ENCODE data around the gene AKR7A3. TPM values are rescaled to one million over a fixed set of nuclear protein-coding genes. Genes with fewer than 3 reads are reported as not detected.
"Not testable (repeated sequence)": the region's sequence is repeated elsewhere in the genome, so short reads cannot be mapped to it uniquely, and the experiment has no call there.

Gene AKR7A3
- total RNA-seq, 2 donors from 2014 or later, result 57.4 to 479 TPM

DNA sequence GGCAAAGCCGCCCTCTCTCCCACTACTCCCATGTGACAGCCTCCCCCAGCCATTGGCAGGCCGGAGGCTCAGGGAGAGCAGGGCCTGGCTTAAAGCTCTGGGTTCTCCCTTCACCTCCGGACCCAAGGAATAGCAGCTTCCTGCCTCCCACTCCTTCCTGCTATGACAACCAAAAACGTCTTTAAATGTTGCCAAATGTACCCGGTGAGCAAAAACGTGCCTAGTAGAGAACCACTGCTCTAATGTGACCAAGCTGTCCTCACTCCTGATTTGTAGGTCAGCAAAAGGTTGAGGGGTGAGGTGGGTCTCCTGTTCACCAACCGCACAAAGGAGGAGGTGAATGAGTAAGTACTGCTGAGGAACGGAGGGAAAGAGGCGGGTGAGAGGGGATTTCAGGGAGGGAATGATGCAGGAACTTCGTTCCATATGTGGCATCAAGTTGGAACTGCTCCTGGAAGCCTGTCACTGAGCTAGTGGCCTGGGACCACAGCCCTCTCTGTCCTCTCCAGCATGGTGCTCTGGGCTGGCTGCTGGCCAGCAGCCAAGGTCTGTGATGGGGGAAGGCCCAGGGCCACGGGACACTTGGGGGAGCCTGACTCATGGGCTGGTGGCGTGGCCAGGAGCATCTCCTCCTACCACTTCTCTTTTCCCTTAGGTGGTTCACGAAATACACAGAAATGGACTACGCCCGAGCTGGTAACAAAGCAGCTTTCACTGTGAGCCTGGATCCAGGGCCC is 31.2 kb downstream of the AKR7A3 start:
- Histone ChIP-seq H3K36me3 (replicated peaks in 1 of 2; ENCODE audit: insufficient read depth in 1 of 2, low read depth in 2 of 2) (peaks cover 3 to 24% of the 10 kb centered on the region in 2 donors), H3K27ac (no peak overlapping the region)
- ATAC-seq, result no peak

GRCh38 chr1:19256301-19256700 is 32.3 kb downstream of the AKR7A3 start:
- WGBS, 2 donors, result 87 to 94% methylated on average over 5 of the region's 5 CpGs
- H3K27me3 ChIP-seq, result not testable (repeated sequence)
- H3K36me3 ChIP-seq (replicated peaks in 1 of 2; ENCODE audit: insufficient read depth in 1 of 2, low read depth in 2 of 2), result peaks cover 3 to 24% of the 10 kb centered on the region in 2 donors

More for the DNA sequence above, 31.2 kb downstream of the AKR7A3 start:
- no peaks in the 10 kb centered on the region for H3K27me3 ChIP-seq
- intact Hi-C loops (cut with DNase I), result loop anchor here (10.0 kb wide), 1 partner anchor 47 kb away; no protein-coding TSS in a partner anchor
- H3K9me3 ChIP-seq, result no peaks in the 10 kb centered on the region
- peaks cover 21% of the 10 kb centered on the region for H3K4me1 ChIP-seq
- DNase-seq, result no peak
- no peak overlapping the region for H3K4me3 ChIP-seq
- TF ChIP-seq, protein P1, sequence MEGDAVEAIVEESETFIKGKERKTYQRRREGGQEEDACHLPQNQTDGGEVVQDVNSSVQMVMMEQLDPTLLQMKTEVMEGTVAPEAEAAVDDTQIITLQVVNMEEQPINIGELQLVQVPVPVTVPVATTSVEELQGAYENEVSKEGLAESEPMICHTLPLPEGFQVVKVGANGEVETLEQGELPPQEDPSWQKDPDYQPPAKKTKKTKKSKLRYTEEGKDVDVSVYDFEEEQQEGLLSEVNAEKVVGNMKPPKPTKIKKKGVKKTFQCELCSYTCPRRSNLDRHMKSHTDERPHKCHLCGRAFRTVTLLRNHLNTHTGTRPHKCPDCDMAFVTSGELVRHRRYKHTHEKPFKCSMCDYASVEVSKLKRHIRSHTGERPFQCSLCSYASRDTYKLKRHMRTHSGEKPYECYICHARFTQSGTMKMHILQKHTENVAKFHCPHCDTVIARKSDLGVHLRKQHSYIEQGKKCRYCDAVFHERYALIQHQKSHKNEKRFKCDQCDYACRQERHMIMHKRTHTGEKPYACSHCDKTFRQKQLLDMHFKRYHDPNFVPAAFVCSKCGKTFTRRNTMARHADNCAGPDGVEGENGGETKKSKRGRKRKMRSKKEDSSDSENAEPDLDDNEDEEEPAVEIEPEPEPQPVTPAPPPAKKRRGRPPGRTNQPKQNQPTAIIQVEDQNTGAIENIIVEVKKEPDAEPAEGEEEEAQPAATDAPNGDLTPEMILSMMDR (IDR thresholded peaks at IDR 0.05), result no peak
- no peak for TF ChIP-seq POLR2A (IDR thresholded peaks at IDR 0.05)
- 67 to 73% methylated on average over 9 to 15 of the region's 15 CpGs for WGBS, 2 donors

DNA sequence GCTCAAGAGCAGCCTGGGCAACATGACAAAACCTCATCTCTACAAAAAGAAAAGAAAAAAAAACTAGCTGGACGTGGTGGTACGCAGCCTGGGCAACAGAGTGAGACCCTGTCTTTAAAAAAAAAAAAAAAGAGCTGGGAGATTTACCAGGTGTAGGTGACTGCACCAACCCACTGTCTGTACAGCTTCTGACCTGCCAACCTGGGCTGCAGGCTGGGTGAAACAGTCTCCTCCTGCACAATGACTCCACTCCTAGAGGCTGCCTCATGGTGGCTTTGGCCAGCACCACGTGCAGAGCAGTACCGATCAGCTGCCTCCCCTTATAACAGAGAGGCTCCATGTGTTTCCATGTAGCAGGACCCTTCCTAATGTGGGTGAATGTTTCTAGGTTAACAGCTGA is 33.3 kb downstream of the AKR7A3 start:
- WGBS, 2 donors, result 45 to 79% methylated on average over 4 of the region's 4 CpGs
- H3K36me3 ChIP-seq (replicated peaks in 1 of 2; ENCODE audit: insufficient read depth in 1 of 2, low read depth in 2 of 2), result peaks cover 3 to 24% of the 10 kb centered on the region in 2 donors
- H3K27ac ChIP-seq, result peak overlapping the region in 1 of 4 donors; percentile 31
- intact Hi-C loops (cut with DNase I), result loop anchor here (10.0 kb wide), 1 partner anchor 50 kb away; no protein-coding TSS in a partner anchor
- no peaks in the 10 kb centered on the region for H3K9me3 ChIP-seq
- peak in 1 of 4 donors; percentile 60 for DNase-seq
- peaks cover 24% of the 10 kb centered on the region for H3K4me1 ChIP-seq
- TF ChIP-seq, protein P1 (IDR thresholded peaks at IDR 0.05), result no peak
- no peak for ATAC-seq
- H3K27me3 ChIP-seq, result no peaks in the 10 kb centered on the region
- H3K4me3 ChIP-seq, result no peak overlapping the region

More at GRCh38 chr1:19256301-19256700, 32.3 kb downstream of the AKR7A3 start:
- H3K4me3 ChIP-seq, DNase-seq, H3K27ac ChIP-seq, H3K9me3 ChIP-seq, ATAC-seq: not testable (repeated sequence)
- H3K4me1 ChIP-seq, result peaks cover 18% of the 10 kb centered on the region
- intact Hi-C loops (cut with DNase I), result loop anchor here (10.0 kb wide), 1 partner anchor 48 kb away; no protein-coding TSS in a partner anchor

DNA sequence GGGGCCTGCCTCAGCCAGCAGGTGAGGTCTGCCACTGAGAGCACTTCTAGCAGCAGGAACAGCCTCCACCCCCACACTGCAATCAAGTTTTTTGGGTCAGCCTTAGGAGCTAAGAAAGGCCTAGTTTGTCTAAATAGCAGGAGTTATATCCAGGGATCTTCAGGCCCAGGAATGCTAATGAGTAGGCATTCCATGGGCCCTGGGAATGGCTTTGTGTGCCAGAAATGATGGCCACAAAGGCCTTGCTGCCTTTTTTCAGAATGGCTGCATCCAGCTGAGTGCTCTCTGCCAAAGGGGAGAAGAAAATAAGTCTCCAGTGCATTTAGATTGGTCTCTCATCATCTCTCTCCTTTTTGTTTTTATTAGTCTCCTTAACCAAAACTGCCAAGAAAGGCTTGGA is 34.2 kb downstream of the AKR7A3 start:
- Histone ChIP-seq H3K27ac (no peak overlapping the region), H3K4me3 (no peak overlapping the region), H3K9me3 (no peaks in the 10 kb centered on the region), H3K27me3 (no peaks in the 10 kb centered on the region), H3K4me1 (peaks cover 26% of the 10 kb centered on the region), H3K36me3 (replicated peaks in 1 of 2; ENCODE audit: insufficient read depth in 1 of 2, low read depth in 2 of 2) (peaks cover 3 to 17% of the 10 kb centered on the region in 2 donors)
- ATAC-seq, result no peak
- no peak for TF ChIP-seq POLR2A (IDR thresholded peaks at IDR 0.05)
- TF ChIP-seq, protein P1 (IDR thresholded peaks at IDR 0.05), result no peak
- intact Hi-C loops (cut with DNase I), result loop anchor here (10.0 kb wide), 1 partner anchor 50 kb away; no protein-coding TSS in a partner anchor
- DNase-seq, result no peak

DNA sequence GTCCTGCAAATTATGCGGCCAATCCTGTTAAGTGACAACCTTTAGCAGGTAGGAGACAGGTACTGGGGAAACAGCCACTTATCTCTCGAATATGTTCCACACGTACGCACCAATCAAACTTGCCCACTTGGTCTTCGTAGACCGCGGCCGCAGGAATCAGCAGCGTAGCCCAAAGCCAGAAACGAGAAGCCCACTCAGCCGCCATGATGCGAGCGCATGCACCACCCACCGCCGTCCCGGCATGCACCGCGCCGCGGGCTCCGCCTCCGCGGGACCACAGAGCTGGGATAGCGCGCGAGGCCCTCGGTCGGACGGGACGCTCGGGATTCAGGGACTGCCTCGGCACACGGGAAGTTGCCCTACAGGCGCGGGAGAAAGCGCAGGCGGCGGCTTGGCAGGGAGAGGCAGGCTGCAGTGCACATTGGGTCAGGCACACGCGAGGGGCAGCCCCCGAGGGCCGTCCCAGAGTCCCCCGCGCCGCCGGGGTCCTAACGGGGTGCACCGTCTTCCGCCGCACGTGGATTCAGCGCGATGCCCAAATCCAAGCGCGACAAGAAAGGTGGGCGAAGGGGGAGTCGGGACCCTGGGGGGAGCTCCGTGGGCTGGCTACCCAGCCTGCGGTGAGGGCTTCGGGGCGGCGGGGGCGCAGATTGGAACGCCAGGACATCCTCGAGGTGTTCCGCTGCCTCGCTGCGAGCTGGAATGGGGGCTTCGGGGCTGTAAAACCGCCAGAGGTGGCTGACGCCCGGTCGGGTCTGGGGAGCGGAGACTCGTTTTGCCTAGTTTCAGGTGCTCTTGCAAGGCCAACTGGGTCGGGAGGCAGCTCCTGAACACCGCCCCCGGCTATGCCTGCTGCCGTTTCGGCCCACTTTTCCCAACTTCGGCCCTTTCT is 37.0 kb downstream of the AKR7A3 start, which contains the start of the genes EMC1 and MRTO4:
Gene EMC1, minus strand, starts transcription at position 220 of the 892 bp plus-strand sequence. Its CDS starts 15 bp downstream, at position 205.
Gene MRTO4, plus strand, starts transcription at position 501 of the 892 bp plus-strand sequence. Its CDS starts 31 bp downstream, at position 532.
- H3K27ac ChIP-seq, result peak within 1 kb of the TSS; percentile 91 to 98 (median 94)
- intact Hi-C loops (cut with DNase I), result loop anchor here (10.0 kb wide), 1 partner anchor 53 kb away; no protein-coding TSS in a partner anchor
- H3K9me3 ChIP-seq, result no peaks in the 10 kb centered on the region
- 1% methylated on average over 15 to 71 of the region's 81 CpGs for WGBS, 2 donors
- H3K36me3 ChIP-seq (replicated peaks in 1 of 2; ENCODE audit: insufficient read depth in 1 of 2, low read depth in 2 of 2), result peaks cover 0 to 2% of the 10 kb centered on the region in 2 donors
- TF ChIP-seq, protein P1 (IDR thresholded peaks at IDR 0.05), result peak in 1 of 7 experiments; percentile 21
- TF ChIP-seq POLR2A (IDR thresholded peaks at IDR 0.05), result peak; percentile 31 to 65 (median 64)
- peaks cover 26% of the 10 kb centered on the region for H3K4me1 ChIP-seq
- ATAC-seq (peak; percentile 94), DNase-seq (peak; percentile 79 to 93 (median 82))
- H3K4me3 ChIP-seq, result peak within 1 kb of the TSS; percentile 87 to 95
- H3K27me3 ChIP-seq, result no peaks in the 10 kb centered on the region

All from body of pancreas (tissue), 4 donors.